ENCODE data around the gene KCNB1. TPM values are rescaled to one million over a fixed set of nuclear protein-coding genes. Genes with fewer than 3 reads are reported as not detected.

The KCNB1 gene
- total RNA-seq, 2 donors from 2014 or later, result 2.8 to 16.1 TPM

DNA sequence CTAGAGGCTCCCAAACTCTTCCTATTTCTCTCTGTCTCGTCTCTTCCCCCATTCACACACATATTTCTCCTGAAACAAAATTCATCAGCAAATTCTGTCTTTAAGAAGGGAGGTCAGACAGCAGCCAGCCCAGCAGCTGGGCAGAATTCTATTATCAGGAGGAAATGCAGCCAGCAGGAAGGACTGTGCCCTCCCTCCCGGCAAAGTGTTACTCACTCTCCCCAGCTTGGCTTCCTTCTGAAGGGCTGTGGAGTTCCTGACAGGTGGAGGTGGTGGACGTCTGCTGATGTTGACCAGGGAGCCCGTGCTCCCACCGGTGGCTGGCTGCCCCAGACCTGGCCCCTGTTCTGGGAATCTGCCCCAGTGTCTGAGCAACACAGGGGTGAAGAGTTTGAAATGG is 37.3 kb downstream of the KCNB1 start:
- no peak for DNase-seq (ENCODE audit: low spot score)
- intact Hi-C loops (cut with DNase I), result loop anchor here (2.0 to 5.0 kb wide), 2 partner anchors 37 to 44 kb away; partner anchors contain the start of gene KCNB1
- WGBS, result 21% methylated on average over 5 of the region's 5 CpGs
- Histone ChIP-seq H3K27me3 (replicated peaks; ENCODE audit: insufficient read depth) (no peaks in the 10 kb centered on the region), H3K4me3 (no peak overlapping the region), H3K36me3 (no peaks in the 10 kb centered on the region), H3K9me3 (no peaks in the 10 kb centered on the region), H3K4me1 (replicated peaks) (no peaks in the 10 kb centered on the region), H3K27ac (peak overlapping the region; percentile 11 to 50)
- TF ChIP-seq POLR2AphosphoS5 (IDR thresholded peaks at IDR 0.05) (no peak), POLR2A (IDR thresholded peaks at IDR 0.05) (no peak)
- TF ChIP-seq, protein P1, sequence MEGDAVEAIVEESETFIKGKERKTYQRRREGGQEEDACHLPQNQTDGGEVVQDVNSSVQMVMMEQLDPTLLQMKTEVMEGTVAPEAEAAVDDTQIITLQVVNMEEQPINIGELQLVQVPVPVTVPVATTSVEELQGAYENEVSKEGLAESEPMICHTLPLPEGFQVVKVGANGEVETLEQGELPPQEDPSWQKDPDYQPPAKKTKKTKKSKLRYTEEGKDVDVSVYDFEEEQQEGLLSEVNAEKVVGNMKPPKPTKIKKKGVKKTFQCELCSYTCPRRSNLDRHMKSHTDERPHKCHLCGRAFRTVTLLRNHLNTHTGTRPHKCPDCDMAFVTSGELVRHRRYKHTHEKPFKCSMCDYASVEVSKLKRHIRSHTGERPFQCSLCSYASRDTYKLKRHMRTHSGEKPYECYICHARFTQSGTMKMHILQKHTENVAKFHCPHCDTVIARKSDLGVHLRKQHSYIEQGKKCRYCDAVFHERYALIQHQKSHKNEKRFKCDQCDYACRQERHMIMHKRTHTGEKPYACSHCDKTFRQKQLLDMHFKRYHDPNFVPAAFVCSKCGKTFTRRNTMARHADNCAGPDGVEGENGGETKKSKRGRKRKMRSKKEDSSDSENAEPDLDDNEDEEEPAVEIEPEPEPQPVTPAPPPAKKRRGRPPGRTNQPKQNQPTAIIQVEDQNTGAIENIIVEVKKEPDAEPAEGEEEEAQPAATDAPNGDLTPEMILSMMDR (IDR thresholded peaks at IDR 0.05), result no peak

DNA sequence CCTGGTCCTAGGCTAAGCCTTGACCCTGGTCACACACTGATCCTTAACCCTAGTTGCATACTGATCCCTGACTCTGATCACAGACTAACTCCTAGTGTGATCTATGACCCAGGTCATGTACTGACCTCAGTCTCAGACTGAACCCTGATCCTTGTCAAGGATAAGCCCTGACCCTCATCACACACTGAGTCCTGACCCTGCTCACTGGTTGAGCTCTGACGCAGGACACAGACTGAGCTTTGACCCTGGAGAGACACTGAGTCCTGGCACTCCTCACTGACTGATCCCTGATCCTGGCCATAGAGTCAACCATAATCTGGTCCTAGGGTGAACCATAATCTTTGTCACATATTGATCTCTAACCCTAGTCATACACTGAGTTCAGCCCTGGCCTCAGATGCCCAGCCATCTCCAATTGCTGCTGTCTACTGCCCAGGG is 37.9 kb downstream of the KCNB1 start:
- Histone ChIP-seq H3K36me3 (no peaks in the 10 kb centered on the region), H3K27me3 (replicated peaks; ENCODE audit: insufficient read depth) (no peaks in the 10 kb centered on the region), H3K27ac (peak overlapping the region; percentile 11 to 50), H3K9me3 (no peaks in the 10 kb centered on the region), H3K4me3 (no peak overlapping the region), H3K4me1 (replicated peaks) (no peaks in the 10 kb centered on the region)
- TF ChIP-seq POLR2AphosphoS5 (IDR thresholded peaks at IDR 0.05) (no peak), POLR2A (IDR thresholded peaks at IDR 0.05) (no peak)
- TF ChIP-seq, protein P1 (IDR thresholded peaks at IDR 0.05), result no peak
- intact Hi-C loops (cut with DNase I), result loop anchor here (2.0 kb wide), 1 partner anchor 44 kb away; no protein-coding TSS in a partner anchor
- DNase-seq (ENCODE audit: low spot score), result no peak
- 88% methylated on average over 1 of the region's 1 CpG for WGBS

DNA sequence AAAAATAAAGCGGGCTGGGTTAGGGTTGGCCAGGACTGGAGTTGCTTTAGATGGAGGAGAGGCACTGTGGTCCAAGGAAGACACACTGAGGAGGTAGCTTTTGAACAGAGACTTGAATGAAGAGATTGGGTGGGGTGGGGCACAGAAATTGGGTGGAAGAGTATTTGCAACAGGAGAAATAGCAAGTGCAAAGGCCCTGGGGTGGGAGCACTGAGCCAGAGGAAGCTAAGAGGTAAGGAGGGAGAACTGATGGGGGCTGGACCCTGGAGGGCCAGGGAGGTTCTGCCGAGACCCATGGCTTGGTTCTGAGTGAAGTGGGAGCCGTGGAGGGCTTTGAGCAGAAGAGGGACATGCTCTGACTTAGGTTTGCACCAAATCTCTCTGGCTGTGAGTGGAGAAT is 45.4 kb downstream of the KCNB1 start:
- DNase-seq (ENCODE audit: low spot score), result no peak
- H3K27me3 ChIP-seq (replicated peaks; ENCODE audit: insufficient read depth), result no peaks in the 10 kb centered on the region
- intact Hi-C loops (cut with DNase I), result no loop called here
- H3K27ac ChIP-seq, result no peak overlapping the region
- H3K9me3 ChIP-seq, result no peaks in the 10 kb centered on the region
- no peaks in the 10 kb centered on the region for H3K36me3 ChIP-seq
- WGBS, result 79% methylated on average over 3 of the region's 3 CpGs
- H3K4me3 ChIP-seq, result no peak overlapping the region
- TF ChIP-seq POLR2AphosphoS5 (IDR thresholded peaks at IDR 0.05) (no peak), POLR2A (IDR thresholded peaks at IDR 0.05) (no peak)
- TF ChIP-seq, protein P1 (IDR thresholded peaks at IDR 0.05), result no peak
- no peaks in the 10 kb centered on the region for H3K4me1 ChIP-seq (replicated peaks)

DNA sequence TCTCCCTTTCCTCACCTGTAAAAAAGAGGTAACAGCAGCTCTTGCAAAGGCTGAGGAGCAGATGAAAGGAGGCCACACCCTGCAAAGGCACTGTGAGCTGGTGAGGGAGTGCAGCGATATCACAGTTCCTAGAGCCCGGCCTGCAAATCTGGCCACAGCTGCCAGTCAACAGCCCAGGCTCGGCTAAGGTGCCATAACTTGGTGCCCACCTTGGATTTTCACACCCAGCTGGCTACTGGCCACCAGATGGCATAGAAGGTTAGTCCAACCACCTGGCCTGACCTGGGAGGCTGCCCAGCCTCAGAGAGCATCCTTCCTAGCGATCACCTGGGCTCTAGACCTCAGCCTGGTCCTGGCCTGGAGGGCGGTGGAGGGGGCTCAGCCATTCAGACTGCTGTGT is 46.8 kb downstream of the KCNB1 start:
- intact Hi-C loops (cut with DNase I), result no loop called here
- Histone ChIP-seq H3K27ac (no peak overlapping the region), H3K9me3 (no peaks in the 10 kb centered on the region), H3K36me3 (no peaks in the 10 kb centered on the region), H3K27me3 (replicated peaks; ENCODE audit: insufficient read depth) (no peaks in the 10 kb centered on the region), H3K4me3 (no peak overlapping the region), H3K4me1 (replicated peaks) (no peaks in the 10 kb centered on the region)
- 96% methylated on average over 5 of the region's 5 CpGs for WGBS
- TF ChIP-seq POLR2AphosphoS5 (IDR thresholded peaks at IDR 0.05) (no peak), POLR2A (IDR thresholded peaks at IDR 0.05) (no peak)
- TF ChIP-seq, protein P1 (IDR thresholded peaks at IDR 0.05), result no peak
- DNase-seq (ENCODE audit: low spot score), result no peak

DNA sequence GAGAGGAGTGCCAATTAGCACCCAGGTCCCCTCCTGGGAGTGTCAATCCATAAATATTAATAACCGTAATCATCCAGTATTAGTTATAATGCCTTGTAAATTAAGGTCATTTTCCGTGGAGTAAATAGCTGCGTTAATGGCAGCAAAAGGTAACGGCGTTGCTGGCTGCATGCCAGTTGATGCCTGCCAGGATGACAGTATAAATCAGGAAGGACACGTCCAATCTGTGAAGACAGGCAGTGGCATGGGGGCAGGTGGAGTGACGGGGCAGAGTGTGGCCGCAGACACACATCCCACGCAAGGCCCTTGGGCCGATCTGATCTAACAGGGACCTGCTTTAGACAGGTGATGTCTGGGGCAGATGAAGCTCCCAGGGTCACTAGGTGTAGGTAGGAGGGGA is 49.1 kb downstream of the KCNB1 start:
- intact Hi-C loops (cut with DNase I), result no loop called here
- Histone ChIP-seq H3K4me3 (no peak overlapping the region), H3K27ac (no peak overlapping the region), H3K27me3 (replicated peaks; ENCODE audit: insufficient read depth) (no peaks in the 10 kb centered on the region), H3K4me1 (replicated peaks) (no peaks in the 10 kb centered on the region), H3K36me3 (no peaks in the 10 kb centered on the region), H3K9me3 (no peaks in the 10 kb centered on the region)
- 30% methylated on average over 10 of the region's 10 CpGs for WGBS
- TF ChIP-seq POLR2AphosphoS5 (IDR thresholded peaks at IDR 0.05), result no peak
- TF ChIP-seq, protein P1 (IDR thresholded peaks at IDR 0.05), result no peak
- TF ChIP-seq POLR2A (IDR thresholded peaks at IDR 0.05), result no peak
- DNase-seq (ENCODE audit: low spot score), result no peak

Data from prostate gland (tissue), 2 donors.